H1 (cell line): ENCODE data around the gene CCDC144A.
"Not testable (repeated sequence)": the region's sequence is repeated elsewhere in the genome, so short reads cannot be mapped to it uniquely, and the experiment has no call there.

ENCODE experiments used
- CEBPB ChIP-seq: IDR thresholded peaks from 2 replicates; pipeline ENCODE4 v1.6.1; 2012; ENCODE audit warnings: low read depth, low read length
- CHD1 ChIP-seq: IDR thresholded peaks from 2 replicates; pipeline ENCODE4 v1.6.1; 2012; ENCODE audit warnings: low read depth, low read length, improper control_type of control experiment
- EP300 ChIP-seq, 2 experiments: IDR thresholded peaks; 1 replicate in 1 of 2; 2 replicates in 1 of 2; pipeline ENCODE4 v1.6.1; 2011 to 2012; ENCODE audit warnings: low read depth in 2 of 2, low read length in 2 of 2, mild to moderate bottlenecking in 2 of 2, borderline replicate concordance in 1 of 2, inconsistent platforms in 1 of 2, moderate library complexity in 1 of 2
- GTF2F1 ChIP-seq: IDR thresholded peaks from 2 replicates; pipeline ENCODE4 v1.6.1; 2012; ENCODE audit warnings: low read depth, low read length, improper control_type of control experiment, borderline replicate concordance
- POLR2A ChIP-seq, 2 experiments: IDR thresholded peaks; 1 replicate in 1 of 2; 2 replicates in 1 of 2; pipeline ENCODE4 v1.6.1; 2011; ENCODE audit warnings: low read depth in 2 of 2, low read length in 2 of 2, mild to moderate bottlenecking in 2 of 2; ENCODE audit errors: control extremely low read depth in 1 of 2
- RNF2 ChIP-seq: fragments of 200-900, 300-1000 bp; sonication (generic); IDR thresholded peaks from 2 replicates; pipeline ENCODE4 v1.7.1; 2016; ENCODE audit warnings: borderline replicate concordance, low read depth, mild to moderate bottlenecking, antibody characterized with exemption, low read length; ENCODE audit not compliant: poor library complexity, severe bottlenecking; ENCODE audit errors: missing control alignments
- TAF1 ChIP-seq: IDR thresholded peaks from 2 replicates; pipeline ENCODE4 v1.6.1; 2011; ENCODE audit warnings: mild to moderate bottlenecking, low read depth, low read length
- YY1 ChIP-seq: IDR thresholded peaks from 2 replicates; pipeline ENCODE4 v1.6.1; 2011; ENCODE audit warnings: low read depth, mild to moderate bottlenecking, low read length
- TF ChIP-seq, protein P1 (sequence below), 3 experiments: IDR thresholded peaks; 1 replicate in 2 of 3; 2 replicates in 1 of 3; pipeline versions ENCODE4 v1.5.1 to v1.6.1; 2011; ENCODE audit warnings: low read length in 3 of 3, mild to moderate bottlenecking in 3 of 3, inconsistent platforms in 2 of 3, low read depth in 1 of 3, moderate library complexity in 1 of 3; ENCODE audit not compliant: insufficient read depth in 1 of 3; ENCODE audit errors: control extremely low read depth in 1 of 3
- TF ChIP-seq, protein P2 (sequence below): IDR thresholded peaks from 2 replicates; pipeline ENCODE4 v1.6.1; 2012; ENCODE audit warnings: inconsistent platforms
- TF ChIP-seq, protein P3 (sequence below): IDR thresholded peaks from 2 replicates; pipeline ENCODE4 v1.6.1; 2012; ENCODE audit warnings: inconsistent platforms
- TF ChIP-seq, protein P4 (sequence below): IDR thresholded peaks from 2 replicates; pipeline ENCODE4 v1.6.1; 2012; ENCODE audit warnings: low read length, inconsistent platforms

DNA sequence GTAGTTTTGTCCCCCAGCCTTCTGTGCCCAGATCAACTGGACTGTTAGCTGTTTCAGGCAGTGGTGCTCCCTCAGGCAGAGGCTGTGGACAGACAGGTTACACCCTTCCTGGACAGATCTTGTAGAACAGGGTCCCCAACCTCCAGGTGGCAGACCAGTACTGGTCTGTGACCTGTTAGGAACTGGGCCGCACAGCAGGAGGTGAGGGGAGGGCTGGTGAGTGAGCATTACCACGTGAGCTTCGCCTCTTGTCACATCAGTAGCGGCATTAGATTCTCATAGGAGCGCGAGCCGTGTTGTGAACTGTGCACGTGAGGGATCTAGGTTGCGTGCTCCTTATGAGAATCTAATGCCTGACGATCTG lies 61.9 kb downstream of the CCDC144A start:
- not testable (repeated sequence) for TF ChIP-seq POLR2A (IDR thresholded peaks at IDR 0.05; ENCODE audit: control extremely low read depth in 1 of 2, low read depth in 2 of 2, low read length in 2 of 2); YY1; CEBPB; GTF2F1; RNF2; EP300 (IDR thresholded peaks at IDR 0.05; ENCODE audit: borderline replicate concordance in 1 of 2, low read depth in 2 of 2, low read length in 2 of 2); TAF1; CHD1
- TF ChIP-seq, protein P1, sequence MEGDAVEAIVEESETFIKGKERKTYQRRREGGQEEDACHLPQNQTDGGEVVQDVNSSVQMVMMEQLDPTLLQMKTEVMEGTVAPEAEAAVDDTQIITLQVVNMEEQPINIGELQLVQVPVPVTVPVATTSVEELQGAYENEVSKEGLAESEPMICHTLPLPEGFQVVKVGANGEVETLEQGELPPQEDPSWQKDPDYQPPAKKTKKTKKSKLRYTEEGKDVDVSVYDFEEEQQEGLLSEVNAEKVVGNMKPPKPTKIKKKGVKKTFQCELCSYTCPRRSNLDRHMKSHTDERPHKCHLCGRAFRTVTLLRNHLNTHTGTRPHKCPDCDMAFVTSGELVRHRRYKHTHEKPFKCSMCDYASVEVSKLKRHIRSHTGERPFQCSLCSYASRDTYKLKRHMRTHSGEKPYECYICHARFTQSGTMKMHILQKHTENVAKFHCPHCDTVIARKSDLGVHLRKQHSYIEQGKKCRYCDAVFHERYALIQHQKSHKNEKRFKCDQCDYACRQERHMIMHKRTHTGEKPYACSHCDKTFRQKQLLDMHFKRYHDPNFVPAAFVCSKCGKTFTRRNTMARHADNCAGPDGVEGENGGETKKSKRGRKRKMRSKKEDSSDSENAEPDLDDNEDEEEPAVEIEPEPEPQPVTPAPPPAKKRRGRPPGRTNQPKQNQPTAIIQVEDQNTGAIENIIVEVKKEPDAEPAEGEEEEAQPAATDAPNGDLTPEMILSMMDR (IDR thresholded peaks at IDR 0.05; ENCODE audit: control extremely low read depth in 1 of 3, insufficient read depth in 1 of 3, low read depth in 1 of 3, low read length in 3 of 3): not testable (repeated sequence)
- TF ChIP-seq, protein P2, sequence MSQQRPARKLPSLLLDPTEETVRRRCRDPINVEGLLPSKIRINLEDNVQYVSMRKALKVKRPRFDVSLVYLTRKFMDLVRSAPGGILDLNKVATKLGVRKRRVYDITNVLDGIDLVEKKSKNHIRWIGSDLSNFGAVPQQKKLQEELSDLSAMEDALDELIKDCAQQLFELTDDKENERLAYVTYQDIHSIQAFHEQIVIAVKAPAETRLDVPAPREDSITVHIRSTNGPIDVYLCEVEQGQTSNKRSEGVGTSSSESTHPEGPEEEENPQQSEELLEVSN: not testable (repeated sequence)
- TF ChIP-seq, protein P3, sequence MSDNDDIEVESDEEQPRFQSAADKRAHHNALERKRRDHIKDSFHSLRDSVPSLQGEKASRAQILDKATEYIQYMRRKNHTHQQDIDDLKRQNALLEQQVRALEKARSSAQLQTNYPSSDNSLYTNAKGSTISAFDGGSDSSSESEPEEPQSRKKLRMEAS: not testable (repeated sequence)
- TF ChIP-seq, protein P4, sequence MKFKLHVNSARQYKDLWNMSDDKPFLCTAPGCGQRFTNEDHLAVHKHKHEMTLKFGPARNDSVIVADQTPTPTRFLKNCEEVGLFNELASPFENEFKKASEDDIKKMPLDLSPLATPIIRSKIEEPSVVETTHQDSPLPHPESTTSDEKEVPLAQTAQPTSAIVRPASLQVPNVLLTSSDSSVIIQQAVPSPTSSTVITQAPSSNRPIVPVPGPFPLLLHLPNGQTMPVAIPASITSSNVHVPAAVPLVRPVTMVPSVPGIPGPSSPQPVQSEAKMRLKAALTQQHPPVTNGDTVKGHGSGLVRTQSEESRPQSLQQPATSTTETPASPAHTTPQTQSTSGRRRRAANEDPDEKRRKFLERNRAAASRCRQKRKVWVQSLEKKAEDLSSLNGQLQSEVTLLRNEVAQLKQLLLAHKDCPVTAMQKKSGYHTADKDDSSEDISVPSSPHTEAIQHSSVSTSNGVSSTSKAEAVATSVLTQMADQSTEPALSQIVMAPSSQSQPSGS: not testable (repeated sequence)
